Fibroblast of skin of right biceps (primary cell): ENCODE results near the gene ARL9.

Source experiments
- DNase-seq: peaks from one replicate; pipeline ENCODE4 v3.0.0-alpha.2; 2013

Gene ARL9

DNA sequence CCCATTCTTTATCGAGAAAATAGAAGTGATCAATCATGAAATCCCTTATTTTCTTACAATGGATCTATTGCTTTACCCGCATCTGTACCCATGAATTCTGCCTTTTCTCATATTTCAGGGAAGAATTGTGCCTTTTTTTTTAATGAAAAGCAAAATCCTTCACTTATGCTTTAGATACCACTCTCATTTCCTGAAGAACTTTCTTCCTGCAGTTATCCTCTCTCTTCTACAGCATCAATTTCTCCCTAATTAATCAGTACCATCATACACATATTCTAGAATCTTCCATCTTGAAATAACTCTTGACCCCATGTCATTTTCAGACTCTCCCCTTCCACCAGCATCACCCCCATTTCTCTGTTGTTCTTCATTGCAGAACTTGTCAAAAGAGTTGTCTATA, 26.6 kb downstream of the ARL9 start:
- DNase-seq, result no peak

DNA sequence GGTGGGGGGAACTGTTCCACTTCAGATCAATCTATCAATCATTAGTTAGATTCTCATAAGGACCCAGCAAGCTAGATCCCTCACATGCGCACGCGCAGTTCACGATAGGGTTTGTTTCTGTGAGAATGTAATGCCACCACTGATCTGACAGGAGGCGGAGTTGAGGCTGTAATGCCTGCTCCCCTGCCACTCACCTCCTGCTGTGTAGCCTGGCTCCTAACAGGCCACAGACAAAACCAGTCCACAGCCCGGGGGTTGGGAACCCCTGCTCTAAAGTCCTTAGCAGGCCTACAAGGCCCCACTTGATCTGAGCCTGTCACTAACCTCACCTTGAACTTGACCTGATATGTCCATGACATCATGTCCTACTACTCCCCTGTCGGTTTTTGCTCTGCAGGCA, 30.3 kb downstream of the ARL9 start:
- DNase-seq, result no peak

DNA sequence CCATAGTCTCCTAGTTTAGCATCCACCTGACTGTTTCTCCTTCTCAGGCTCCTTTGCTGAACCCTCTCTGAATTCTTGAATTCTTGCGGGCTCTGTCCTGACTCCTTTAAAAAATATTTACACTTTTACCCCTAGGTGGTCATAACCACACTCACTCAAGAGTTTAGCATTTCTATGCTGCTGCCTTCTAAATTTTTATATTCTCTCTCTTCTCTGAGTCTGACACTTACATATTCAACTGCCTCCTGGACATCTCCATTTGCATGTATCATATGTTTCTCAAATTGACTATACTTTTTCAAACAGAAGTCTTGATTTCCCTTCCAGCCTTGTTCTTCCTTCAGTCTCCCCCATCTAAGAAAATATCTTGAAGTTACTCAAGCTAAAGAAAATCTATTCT, 31.6 kb downstream of the ARL9 start:
- no peak for DNase-seq

DNA sequence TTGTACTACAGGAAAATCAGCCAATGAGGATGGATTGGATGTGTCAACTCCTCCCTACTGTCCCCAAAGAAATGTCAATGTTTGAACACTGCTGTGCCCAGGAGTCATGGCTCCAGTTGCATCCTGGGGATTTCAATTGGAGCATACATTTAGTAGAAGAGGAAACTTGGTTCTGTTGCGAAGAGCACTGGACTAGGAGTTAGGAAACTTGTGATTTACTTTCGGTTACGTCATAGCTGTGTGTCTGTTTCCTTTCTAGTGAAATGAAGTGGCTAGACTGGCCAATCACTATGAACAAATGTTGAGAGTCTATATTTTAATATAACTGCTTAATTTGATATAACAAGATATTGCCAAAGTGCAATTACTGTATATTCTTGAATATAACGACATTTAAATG, 35.2 kb downstream of the ARL9 start:
- DNase-seq, result no peak

DNA sequence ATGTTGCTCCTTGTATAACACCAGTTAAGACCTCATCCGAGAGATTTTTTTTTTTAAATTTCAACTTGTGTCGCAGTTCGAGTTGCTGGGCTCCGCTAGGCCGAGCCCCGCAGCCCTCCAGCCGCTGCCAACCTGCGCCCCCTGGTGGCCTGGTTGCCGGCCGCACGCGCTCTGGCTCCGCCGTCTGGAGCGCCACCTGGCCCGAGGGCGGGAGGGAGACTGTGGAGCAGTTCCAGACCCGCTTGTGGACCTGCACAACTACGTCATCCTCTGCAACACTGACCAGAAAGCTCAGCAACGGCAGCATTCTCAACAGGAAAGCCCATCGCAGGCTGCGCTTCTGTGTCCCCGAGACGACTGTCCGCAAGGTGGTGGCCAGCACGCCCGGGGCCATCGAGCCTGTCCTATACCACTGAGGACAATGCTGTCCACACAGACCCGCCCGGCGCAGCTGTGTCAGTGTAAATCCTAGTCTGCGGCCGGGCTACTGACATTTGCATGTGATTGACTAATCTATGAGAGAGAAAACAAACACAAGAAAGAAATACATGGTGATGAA, 39.1 kb downstream of the ARL9 start:
- peak; percentile 68 for DNase-seq

DNA sequence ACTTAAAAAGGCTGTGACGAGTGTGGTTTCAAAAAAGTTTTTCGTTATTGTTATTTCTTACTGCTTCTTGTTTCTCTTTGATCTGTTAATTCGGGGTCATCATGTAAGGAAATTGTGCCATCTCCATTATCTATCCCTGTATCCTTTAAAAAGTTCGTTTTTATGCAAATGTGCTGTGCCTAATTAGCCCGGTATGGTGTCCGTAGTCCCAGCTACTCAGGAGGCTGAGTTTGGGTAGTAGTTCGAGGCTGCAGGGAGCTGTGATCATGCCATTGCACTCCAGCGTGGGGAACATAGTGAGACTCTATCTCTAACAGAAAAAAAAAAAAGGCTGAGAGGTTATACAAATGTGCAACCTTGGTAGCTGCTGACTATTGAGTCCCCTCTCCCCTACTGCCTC, 45.1 kb downstream of the ARL9 start:
- DNase-seq, result no peak

DNA sequence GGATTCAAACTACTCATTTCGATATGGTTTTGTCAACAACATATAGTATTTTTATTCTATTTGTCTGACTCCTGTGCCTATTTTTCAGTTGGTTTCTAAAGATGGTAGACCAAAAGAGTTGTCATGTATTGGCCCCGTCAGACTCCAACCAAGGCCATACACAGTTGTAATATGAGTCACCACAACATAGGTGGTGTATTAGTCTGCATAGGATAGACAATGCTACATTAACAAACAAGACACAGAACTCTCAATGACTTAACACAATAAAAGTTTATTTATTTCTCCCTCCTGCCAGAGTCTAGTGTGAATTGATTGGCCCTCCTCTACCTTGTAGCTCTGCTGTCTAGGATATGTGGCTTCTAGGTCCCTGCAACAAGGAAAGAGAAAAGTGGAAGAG, 45.9 kb downstream of the ARL9 start:
- DNase-seq, result no peak

GRCh38 chr4:56552273-56552672, 46.7 kb downstream of the ARL9 start:
- DNase-seq, result peak; percentile 26

DNA sequence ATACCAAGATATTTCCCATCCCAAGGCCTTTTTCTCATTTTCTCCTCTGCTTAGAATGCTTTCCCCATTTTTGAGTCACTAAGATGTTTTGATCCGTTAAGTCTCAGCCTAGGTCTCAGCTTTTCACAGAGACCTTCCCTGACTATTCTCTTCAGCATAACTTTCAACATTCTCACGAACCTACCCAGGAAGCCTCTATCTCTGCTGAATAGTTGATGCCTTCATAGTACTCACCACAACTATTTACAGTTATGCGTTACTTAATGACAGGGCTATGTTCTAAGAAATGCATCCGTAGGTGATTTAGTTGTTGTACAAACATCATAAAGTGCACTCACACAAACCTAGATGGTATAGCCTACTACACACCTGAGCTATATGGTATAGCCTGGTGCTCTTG, 64.5 kb downstream of the ARL9 start:
- peak; percentile 8 for DNase-seq
